ENCODE measurements around the gene TTYH1.

Gene TTYH1

DNA sequence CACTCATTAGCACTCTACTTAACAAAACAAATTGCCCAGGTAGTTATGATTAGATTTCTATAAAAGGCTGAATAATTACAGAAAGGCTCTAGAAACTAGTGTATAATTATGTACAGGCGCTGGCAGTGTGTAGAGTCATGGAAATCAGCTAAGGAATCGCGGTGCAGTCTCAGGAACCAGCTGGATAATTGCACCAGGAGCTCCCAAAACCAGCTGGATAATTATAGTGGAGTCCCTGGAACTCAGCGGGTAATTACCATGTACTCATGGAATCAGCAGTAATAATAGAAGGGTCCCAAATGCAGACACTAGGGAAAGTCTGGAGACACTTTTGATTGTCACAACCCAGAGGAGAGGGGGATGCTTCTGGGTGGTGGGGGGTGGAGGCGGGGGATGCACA lies 23.2 kb upstream of the TTYH1 start:
- in situ Hi-C loops (cut with MboI; ENCODE audit: low sequenced_read_pairs): no loop called here

DNA sequence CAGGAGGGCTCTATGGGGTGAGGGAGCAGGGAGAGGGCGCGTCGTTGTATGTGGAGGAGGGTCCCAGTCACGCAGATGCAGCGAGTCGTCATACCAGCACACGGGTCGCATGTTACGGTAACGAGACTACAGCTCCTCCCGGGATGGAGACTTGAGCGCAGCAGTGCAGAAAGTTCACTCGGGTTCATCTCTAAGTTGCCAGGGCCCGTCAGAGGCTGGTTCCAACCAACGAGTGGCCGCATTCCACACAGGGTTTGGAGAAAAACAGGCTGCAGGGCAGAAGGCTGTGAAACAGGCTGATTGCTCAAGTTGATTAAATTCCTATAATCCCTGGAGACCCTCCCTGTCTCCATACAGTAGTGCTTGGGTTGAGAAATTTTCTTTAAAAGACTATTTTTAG lies 21.9 kb upstream of the TTYH1 start:
- in situ Hi-C loops (cut with MboI; ENCODE audit: low sequenced_read_pairs): no loop called here

DNA sequence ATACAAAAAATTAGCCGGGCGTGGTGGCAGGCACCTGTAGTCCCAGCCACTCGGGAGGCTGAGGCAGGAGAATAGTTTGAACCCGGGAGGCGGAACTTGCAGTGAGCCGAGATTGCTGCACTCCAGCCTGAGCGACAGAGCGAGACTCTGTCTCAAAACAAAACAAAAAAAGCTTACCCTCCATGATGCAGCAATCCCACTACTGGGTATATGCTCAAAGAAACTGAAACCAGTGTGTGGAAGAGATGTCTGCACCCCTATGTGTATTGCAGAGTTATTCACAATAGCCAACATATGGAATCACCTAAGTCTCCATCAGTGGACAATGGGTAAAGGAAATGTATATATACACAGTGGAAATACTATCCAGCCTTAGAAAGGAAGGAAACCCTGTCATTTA lies 19.6 kb upstream of the TTYH1 start:
- in situ Hi-C loops (cut with MboI; ENCODE audit: low sequenced_read_pairs): no loop called here

DNA sequence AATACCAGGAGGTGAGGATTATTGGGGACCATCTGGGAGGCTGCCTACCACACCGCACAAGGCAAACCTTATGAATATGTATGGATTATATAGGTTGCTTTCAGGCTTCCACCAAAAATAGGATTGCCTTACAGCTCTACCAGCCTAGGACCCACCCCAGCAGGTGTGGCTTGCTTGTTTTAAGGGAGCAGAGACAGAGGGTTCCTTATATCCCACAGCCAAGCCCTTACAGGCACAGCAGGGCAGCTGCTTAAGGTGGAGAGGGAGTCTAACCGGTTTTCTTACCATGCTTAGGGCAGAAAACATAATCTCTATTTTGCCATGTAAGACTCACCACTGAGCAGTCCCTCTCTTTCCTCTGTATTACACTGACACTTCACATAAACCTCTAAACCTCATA lies 16.1 kb upstream of the TTYH1 start:
- in situ Hi-C loops (cut with MboI; ENCODE audit: low sequenced_read_pairs): no loop called here

DNA sequence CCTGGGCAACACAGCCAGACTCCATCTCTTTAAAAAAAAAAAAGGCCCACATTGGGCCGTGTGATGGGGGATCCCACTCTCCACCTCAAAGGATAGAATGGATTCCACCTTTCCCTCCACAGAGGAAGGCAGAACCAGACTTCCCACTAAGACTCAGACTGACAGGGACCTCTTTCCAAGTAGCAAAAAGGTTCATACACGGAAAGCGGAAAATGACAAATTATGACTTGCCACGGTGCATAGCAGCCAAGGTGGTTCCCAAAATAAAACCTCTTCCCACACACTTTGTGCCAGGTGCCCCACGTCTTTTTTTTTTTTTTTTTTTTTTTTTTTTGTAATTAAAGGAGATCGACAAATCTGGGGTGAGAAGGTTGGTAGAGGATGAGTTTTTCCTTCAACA lies 14.4 kb upstream of the TTYH1 start:
- in situ Hi-C loops (cut with MboI; ENCODE audit: low sequenced_read_pairs): no loop called here

DNA sequence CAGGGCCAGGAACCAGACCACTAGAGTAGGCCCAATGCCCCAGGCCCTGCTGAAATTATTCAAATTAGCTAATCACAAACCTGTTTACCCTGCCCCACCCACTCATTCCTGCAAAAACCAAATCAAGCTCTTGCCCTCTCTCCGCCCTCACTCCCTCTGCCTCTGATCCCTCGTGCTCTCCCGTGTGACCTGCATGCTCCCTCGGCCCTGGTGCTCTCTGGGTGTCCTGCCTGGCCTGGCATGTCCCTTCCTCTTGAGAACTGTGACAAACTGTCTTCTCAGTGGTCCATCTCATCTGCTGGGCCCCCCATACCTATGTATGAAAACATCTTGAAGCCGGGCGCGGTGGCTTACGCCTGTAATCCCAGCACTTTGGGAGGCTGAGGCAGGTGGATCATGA lies 12.2 kb upstream of the TTYH1 start:
- in situ Hi-C loops (cut with MboI; ENCODE audit: low sequenced_read_pairs): no loop called here

DNA sequence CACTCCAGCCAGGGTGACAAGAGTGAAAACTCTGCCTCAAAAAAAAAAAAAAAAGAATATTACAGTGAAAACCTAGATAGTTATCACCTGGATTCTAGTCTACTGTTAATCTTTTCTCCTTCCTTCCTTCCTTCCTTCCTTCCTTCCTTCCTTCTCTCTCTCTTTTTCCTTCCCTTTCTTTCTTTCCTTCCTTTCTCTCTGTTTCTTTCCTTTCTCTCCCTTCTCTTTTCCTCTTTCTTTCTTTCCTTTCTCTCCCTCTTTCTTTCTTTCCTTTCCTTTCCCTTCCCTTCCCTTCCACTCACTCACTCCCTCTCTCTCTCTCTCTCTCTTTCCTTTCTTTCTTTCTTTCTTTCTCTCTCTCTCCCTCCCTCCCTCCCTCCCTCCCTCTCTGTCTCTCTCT lies 9.6 kb upstream of the TTYH1 start:
- in situ Hi-C loops (cut with MboI; ENCODE audit: low sequenced_read_pairs): no loop called here

DNA sequence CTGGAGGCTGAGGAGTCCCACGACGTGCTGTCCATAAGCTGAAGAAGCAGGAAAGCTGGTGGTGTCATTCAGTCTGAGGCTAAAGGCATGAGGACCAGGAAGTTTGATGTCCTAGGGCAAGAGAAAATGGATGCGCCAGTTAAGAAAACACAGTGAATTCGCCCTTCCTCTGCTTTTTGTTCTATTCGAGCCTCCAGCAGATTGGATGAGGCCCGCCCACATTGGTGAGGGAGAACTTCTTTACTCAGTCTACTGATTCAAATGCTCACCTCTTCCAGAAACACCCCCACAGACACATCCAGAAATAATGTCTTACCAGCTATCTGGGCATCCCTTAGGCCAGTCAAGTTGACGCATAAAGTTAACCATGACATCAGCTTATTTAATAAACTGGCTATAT lies 7.5 kb upstream of the TTYH1 start:
- in situ Hi-C loops (cut with MboI; ENCODE audit: low sequenced_read_pairs): no loop called here

DNA sequence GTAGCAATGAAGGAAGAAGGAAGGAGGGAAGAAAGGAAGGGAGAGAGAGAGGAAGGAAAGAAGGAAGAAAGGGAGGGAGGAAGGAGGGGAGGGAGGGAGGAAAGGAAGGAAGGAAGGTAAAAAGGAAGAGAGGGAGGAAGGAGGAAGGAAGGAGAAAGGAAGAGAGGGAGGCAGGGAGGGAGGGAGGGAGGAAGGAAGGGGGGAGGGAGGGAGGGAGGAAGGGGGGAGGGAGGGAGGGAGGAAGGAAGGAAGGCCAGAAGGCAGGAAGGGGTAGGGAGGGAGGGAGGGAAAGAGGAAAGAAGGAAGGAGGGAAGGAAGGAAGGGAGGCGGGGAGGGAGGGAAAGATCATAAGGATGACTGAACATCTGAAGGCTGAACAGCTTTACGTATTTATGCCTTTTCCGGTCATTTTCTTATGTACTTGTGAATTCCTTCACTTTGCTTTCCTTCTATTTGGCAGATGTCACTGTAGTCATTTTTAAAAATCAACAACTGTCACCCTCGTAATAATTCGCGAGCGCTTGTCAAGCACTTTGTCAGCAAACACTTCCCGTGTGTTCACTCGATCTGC lies 6.7 kb upstream of the TTYH1 start:
- in situ Hi-C loops (cut with MboI; ENCODE audit: low sequenced_read_pairs): no loop called here

DNA sequence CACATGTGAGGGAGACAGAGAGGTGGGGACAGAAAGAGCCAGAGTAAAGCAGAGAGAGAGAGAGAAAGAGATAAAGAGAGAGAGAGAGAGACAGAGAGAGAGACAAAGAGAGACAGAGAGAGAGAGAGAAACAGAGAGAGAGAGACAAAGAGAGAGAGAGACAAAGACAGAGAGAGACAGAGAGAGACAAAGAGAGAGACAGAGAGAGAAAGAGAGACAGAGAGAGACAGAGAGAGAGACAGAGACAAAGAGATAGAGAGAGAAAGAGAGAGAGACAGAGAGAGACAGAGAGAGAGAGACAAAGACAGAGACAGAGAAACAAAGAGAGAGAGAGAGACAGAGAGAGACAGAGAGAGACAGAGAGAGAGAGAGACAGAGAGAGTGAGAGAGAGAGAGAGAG lies 4.2 kb upstream of the TTYH1 start:
- in situ Hi-C loops (cut with MboI; ENCODE audit: low sequenced_read_pairs): no loop called here

DNA sequence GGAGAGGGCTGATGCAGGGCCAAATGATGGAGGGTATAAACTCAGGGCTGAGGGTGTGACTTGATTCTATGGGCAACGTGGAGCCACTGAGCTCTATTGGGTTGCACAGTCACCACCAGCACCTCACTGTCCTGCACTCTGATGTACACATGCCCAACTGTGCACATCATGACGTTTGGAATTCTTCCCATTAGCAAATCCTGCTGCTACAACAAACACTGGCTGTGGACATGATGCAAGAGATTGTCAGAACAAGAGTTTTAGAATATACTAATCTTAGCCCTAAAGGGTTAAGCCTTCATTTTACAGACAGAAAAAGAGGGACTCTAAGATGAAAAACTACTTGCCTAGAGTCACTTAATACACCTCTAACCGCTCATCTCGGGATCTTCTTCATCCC lies 2.4 kb upstream of the TTYH1 start:
- in situ Hi-C loops (cut with MboI; ENCODE audit: low sequenced_read_pairs): no loop called here

DNA sequence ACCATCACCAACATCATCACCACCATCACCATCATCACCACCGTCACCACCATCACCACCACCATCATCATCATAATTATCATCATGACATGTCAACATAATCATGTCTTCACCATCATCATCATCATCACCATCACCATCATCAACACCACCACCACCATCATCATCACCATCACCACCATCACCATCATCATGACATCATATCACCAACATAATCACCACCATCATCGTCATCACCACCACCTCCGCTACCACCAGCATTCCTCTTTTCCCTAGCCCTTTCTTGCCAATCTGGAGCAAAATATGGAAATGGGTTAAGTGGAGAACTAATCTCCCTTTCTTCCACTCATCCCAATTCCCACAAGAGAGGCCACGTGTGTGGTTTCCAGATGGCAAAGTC lies 1.1 kb upstream of the TTYH1 start:
- in situ Hi-C loops (cut with MboI; ENCODE audit: low sequenced_read_pairs): no loop called here

DNA sequence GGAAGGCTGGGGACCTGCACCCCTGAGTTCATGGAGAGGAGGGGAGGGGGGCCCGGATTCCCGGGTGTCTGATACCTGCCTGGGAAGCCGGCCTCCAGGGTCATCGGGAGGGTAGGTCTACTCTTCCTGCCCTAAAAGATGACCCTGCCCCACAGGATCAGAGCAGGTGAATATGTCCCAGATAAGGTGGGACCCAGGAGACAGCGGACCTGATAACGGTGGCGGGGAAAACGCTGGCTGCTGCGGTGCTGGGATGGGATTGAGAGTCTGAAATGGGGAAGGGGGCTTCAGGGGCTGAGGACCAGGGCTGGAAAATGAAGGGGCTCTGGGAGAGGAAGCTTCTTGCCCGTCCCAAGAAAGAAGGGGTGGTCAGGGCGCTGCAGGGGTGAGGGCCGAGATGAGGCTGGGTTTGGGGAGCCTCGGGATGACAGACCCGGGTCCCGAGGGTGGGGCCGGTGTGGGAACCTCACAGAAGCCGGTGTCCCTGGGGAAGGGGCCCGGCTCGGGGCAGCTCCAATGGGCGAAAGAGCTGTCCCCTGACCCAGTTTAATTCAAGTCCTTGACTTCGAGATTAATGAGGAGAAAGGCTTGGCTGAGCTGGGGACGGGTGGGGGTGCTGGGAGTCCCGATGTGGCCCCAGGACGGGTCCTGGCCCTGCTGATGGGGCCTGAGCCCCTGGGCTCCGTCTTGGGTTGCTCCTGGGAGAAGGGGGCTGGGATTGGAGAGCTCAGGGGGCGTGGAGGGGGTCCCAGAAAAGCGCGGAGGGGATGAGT lies 823 bp downstream of the TTYH1 start:
- in situ Hi-C loops (cut with MboI; ENCODE audit: low sequenced_read_pairs): no loop called here

DNA sequence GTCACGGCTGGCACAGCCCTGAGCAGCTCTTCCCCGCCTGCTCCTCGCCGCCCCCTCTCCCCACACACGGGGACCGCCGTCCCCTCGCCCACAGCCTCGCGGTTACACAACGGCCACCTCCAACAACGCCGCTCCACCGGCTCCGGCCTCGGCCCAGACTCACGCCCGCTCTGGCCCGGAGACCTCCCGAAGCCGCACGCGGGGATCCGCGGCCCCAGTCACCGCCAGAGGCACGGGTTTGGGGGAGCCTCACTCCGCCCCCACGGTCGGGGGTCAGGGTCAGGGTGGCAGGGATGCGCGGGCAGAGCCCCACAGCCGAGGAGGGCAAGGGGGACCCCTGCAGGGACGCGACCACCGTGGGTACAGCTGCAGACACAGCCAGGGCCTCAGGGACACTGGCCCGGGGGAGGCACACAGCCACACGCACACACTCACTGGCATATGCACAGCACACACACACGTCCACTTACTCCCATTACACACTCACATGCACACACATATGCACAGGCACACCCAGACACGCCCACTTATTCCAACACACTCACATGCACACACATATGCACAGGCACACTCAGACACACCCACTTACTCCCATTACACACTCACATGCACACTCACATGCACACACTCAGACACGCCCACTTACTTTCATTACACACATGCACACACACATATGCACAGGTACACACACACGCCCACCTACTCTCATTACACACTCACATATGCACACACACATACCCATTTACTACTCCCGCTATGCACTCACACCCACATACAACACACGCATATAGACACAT lies 1.6 kb downstream of the TTYH1 start:
- in situ Hi-C loops (cut with MboI; ENCODE audit: low sequenced_read_pairs): no loop called here

DNA sequence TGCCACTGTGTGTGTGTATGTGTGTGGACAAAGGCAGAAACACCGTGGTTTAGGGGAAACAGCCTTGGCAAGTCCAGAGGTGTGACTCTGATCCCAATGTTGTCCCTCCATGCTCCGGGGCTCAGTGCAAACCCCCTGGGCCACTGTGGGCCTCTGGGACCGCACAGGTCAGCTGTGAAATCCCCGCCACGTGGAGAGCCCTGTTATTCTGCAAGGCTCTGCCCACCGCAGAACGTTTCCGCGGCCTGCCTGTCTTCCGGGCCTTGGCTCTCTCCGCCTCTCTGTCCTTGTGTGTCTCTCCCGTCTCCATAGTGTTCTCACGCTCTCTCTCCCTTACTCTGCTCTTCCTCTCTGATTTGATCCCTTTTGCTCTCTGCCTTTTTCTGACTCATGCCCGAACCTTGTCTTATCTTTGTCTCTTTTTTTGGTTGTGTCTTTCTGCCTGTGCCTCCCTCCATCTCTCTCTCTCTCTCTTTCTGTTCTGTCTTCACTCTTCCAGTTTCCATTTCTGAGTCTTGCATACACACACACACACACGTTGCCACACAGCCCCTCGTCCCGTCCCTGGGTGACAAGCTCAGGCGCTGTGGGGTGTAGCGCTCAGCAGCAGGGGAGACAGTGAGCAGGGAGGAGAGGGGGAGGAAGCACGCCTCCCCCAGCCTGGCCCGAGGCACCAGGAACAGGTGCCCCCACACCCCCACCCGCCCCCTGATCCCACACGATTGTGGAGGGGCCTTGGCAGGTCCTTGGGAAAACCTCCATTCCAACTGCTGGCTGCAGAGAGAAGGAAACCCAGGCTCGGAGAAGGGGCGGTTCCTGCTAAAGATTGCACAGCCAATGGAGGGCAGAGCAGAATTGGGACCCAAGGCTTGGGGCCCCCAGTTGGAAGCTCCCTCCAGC lies 3.0 kb downstream of the TTYH1 start:
- in situ Hi-C loops (cut with MboI; ENCODE audit: low sequenced_read_pairs): no loop called here

DNA sequence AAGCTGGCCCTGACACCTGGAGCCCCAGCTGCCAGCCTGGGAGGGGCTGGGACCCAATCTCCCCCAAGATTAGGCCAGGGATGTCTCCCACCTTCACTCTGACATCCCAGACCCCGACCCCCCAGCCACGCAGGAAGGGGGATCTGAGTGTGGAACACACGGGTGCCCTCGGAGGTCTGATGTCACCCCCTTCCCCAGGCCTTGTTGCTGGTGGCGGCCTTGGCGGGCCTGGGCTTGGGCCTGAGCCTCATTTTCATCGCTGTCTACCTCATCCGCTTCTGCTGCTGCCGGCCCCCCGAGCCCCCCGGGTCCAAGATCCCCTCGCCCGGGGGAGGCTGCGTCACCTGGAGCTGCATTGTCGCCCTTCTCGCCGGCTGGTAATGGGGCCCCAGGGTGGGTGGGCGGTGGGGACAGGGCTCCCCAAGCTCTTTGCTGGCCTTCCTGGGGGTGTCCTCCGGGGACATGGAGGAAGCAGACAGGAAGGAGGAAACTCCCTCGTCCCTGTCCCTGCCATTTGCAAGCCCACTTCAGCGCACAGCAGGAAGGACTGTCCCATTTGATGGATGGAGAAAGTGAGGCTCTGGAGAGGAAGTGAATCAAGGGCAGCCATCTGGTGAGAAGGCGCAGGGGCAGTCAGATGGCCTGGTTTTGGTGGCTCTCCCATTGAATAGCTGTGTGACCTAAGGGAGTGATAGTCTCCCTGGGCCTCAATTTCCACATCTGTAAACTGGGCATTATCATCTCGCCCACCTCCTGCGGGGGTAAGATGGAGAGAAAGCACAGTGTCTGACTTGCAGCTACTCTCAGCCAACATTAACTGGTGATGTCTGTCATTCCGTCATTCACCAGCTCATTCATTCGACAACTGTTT lies 3.9 kb downstream of the TTYH1 start:
- in situ Hi-C loops (cut with MboI; ENCODE audit: low sequenced_read_pairs): no loop called here

DNA sequence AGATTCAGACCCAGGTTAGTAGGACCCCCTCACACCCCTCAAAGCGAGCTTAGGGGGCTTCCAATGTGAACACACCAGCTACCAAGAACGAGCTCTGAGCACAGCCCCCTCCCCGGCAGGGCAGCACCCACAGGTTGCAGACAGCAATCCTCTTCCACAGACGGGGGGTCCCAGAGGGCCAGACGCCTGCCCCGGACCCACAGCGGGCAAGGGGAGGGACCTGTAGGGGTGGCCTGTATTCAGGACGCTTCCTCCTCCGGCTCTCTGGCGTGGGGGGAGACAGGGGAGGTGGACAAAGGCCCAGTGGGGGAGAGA lies 4.8 kb downstream of the TTYH1 start:
- in situ Hi-C loops (cut with MboI; ENCODE audit: low sequenced_read_pairs): no loop called here

DNA sequence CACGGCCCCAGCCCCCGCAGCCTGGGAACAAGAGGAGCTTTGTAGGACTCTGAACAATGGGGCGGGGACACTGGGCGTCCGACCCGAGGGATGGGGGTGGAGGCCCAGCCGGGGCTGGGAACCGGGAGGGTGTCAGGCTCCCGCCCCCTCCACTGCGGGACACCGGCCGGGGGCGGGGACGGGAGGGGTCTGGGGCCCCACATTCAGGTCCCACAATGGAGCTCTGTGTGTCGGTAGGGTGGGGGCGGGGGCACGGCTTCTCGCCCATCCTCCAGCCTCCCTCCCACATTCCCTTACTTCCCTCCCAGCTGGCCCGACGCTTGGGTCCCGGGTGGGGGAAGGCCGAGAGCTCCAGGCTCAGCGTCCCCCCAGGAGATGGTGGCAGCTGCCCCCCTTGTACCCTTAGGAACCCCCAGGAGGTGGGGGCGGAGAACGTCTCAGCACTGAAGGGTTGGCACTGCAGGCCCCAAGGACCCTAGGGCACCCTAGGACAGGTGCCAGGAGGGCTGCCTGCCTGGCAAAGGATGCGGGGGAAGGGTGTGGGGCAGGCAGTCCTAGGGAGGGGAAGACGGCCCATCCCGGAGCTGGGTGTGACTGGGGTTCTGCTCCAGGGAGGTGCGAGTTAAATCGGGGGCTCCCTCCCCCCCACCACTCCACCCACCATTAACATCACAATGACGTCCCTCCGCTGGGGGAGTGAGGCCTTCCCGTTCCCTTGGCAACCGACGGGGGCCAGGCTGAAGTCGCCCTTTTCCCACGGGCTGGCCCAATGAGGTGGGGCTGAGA lies 5.3 kb downstream of the TTYH1 start:
- in situ Hi-C loops (cut with MboI; ENCODE audit: low sequenced_read_pairs): no loop called here

DNA sequence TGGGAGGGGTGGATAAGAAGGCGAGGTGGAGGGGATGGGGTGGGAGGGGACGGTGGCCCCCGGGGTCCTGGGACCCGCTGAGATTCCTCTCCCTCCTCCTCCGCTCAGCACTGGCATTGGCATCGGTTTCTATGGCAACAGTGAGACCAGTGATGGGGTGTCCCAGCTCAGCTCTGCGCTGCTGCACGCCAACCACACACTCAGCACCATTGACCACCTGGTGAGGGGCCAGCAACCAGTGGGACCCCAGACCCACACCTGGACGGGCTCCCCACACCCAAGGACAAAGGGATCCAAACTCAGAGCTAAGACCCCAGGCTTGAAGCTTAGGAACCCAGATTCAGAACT lies 5.9 kb downstream of the TTYH1 start:
- in situ Hi-C loops (cut with MboI; ENCODE audit: low sequenced_read_pairs): no loop called here

DNA sequence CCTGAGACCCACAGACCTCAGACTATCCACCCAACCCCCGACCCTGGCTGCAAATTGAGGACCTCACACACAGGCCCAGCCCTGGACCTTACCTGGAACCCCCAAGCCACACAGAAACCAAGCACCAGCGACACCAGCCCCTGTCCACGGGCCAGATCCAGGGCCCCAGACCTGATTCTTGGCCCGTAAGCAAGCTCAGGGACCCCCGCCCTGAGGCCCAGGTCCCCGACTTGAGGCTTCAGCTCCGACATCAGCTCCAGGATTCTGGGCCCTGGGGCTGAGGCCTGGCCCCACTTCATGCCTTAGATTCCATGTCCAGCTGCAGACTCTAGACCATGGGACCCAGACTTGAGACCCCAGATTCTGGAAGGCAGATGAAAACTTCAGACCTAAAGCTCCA lies 6.3 kb downstream of the TTYH1 start:
- in situ Hi-C loops (cut with MboI; ENCODE audit: low sequenced_read_pairs): no loop called here
